HG03175 (cell line): ENCODE measurements around the gene MANSC1.

Source experiments
- ATAC-seq: cut with Tn5 transposase; IDR thresholded peaks from one replicate; pipeline ENCODE4 v1.9.1; 2021; ENCODE audit warnings: mild to moderate bottlenecking, moderate library complexity; ENCODE audit not compliant: unreplicated experiment

Gene MANSC1

DNA sequence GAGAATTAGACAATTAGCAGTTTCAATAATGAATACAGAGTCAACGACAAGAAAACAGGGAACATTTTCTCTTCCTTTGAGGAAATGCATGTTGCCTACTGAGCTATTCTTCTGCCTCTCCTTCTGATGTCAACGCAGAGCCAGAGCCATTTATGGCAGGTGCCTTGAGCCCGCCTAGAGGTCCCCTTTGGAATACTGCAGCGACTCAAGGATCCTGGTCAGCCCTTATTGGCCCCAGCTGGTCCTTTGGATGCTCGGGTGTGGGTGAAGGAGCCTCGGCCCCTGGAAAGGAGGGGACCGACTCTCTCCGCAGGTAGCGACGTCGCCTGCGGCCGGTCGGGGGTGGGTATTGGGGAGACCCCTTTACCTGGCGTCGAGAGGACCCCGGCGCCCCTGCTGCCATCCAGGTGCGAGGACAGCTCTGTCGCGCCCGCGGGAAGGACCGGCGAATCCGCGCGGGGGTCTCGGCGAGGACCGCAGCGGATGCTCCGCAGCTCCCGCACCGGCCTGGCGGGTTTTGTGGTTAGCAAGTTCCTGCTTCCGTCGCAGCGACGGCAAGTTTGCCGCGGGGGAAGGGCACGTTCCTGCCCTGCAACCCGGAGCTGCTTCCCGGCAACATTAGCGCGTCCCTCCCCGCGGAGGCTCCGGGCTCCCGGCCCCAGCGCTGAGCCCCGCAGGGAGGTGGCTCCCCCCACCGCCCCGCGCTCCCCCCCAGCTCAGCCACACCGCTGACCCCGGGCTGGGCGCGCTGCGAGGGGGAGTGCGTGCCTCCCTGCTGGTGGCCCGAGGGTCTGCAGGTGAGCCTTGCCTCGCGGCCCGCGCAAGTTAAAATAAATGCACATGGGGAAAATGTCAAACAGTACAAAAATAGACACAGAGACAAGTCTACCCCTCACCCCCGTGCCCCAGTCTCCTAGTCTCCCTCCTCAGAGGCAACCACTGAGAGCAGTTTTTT is at the start of gene MANSC1:
MANSC1 (minus strand) TSS at position 532 of the 955 bp plus-strand sequence. CDS start 6,928 bp downstream, outside the sequence.
- peak; percentile 55 for ATAC-seq

DNA sequence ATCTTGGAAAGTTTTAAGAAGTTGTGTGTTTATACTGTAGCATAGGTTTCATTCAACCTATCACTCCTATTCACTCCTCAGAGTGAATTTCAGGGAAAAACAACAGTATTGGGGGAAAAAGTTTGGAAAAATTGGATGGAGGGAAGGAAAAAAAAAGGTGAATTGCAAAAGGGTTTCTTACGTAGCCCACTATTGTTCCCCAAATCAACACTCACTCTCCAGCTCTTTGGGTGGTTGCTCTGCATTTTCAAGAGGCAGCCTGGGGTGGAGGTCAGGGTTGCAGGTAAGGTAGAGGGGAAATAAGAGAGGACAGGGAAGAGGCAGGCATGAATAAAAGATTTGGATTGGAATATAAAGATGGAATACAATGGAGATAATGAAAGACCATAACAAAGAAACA is 49.1 kb upstream of the MANSC1 start:
- no peak for ATAC-seq

GRCh38 chr12:12398026-12398859 is 48.2 kb upstream of the MANSC1 start:
- ATAC-seq, result no peak

DNA sequence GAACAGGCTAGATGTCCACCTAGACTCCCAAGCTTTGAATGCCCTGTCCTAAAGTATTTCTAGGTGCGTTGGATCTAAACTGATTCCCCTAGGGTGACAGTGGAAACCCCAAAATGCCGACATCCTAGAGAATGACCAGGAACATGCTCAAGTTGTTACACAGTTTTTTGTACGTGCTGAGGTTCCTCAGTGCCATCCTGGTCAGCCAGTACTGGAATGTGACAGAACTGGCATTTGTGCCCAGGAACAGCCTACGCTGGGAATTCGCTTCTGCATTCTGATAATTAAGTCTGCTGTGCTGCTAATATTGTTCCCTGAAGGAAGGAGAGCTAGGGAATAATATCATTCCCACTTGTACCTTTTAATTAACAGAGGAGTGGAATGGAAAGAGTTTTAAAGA is 47.1 kb upstream of the MANSC1 start:
- ATAC-seq, result no peak

- no peak for ATAC-seq
These were observed 46.7 kb upstream of the MANSC1 start for GRCh38 chr12:12396694-12397093.

DNA sequence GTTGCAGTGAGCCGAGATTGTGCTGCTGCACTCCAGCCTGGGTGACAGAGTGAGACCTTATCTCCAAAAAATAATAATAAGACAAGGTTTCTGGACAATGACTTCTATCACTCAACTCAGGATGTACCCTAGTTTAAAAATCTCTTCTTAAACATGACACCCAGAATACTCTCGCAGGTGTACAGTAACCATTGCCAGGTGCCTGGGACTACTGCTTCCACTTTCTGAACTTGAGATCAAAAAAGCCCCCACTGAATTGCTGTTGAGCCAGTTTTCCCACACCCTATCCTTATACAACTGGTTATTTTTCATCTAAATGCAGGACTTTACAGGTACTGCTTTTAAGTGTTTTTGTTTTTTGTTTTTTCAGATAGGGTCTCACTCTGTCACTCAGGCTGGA is 43.1 kb upstream of the MANSC1 start:
- ATAC-seq, result no peak

DNA sequence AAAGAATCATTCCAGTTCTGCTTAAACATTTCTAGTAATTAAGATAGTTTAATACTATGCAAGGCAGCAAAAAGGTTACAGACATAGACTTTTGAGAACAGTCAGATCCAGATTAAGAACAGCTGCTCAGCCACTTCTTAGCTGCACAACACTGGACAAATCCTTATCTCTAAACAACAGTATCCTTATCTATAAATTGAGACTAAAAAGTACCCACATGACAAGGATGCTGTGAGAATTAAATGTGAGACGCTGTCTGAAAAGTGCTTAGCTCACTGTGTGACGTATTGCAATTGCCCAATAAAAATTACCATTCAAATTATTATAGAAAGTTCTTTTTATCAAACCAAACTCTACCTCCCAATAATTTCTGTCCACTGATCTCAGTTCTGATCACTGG is 42.4 kb upstream of the MANSC1 start:
- ATAC-seq, result no peak

GRCh38 chr12:12387501-12387900 is 37.5 kb upstream of the MANSC1 start:
- ATAC-seq, result no peak

DNA sequence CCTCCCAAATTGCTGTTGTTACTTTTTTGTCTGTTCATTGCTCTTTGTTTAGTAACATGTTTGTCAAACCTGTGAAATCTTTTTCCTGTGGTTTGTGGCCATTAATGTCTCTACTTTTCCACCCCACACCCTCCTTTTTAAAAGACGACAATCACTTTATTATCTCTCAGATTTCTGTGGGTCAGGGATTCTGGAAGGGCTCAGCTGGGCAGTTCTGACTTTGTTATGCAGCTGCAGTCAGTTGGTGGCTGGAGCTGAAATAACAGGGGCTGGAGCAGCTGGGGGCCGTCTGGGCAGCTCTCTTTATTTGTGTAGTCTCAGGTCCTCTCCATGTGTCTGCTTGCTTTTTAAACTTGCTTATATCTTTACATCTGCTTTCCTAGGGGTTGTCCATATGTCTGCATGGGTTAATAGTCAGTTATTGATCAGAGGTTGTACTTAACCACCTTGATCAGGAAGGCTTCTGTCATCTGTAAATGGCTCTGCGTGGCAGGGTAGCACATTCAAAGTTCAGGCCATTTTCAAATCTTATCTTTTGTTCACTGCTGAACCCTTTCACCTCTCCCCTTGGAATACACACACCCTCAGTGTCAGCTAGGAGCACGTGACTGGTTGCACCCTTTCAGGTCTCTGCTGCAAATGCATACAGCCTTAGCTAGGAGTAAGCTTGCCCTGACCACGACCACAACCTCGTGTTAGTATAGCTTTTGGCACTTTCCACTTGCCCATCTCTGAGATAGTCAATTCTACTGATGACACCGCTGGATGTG is 34.7 kb upstream of the MANSC1 start:
- ATAC-seq, result peak; percentile 70

GRCh38 chr12:12381982-12382381 is 31.9 kb upstream of the MANSC1 start:
- no peak for ATAC-seq

- ATAC-seq, result no peak
These were observed 31.0 kb upstream of the MANSC1 start for GRCh38 chr12:12380949-12381593.

- peak; percentile 76 for ATAC-seq
These were observed 30.0 kb upstream of the MANSC1 start for GRCh38 chr12:12379831-12380730.

- ATAC-seq, result no peak
These were observed 28.6 kb upstream of the MANSC1 start for GRCh38 chr12:12378616-12379015.

DNA sequence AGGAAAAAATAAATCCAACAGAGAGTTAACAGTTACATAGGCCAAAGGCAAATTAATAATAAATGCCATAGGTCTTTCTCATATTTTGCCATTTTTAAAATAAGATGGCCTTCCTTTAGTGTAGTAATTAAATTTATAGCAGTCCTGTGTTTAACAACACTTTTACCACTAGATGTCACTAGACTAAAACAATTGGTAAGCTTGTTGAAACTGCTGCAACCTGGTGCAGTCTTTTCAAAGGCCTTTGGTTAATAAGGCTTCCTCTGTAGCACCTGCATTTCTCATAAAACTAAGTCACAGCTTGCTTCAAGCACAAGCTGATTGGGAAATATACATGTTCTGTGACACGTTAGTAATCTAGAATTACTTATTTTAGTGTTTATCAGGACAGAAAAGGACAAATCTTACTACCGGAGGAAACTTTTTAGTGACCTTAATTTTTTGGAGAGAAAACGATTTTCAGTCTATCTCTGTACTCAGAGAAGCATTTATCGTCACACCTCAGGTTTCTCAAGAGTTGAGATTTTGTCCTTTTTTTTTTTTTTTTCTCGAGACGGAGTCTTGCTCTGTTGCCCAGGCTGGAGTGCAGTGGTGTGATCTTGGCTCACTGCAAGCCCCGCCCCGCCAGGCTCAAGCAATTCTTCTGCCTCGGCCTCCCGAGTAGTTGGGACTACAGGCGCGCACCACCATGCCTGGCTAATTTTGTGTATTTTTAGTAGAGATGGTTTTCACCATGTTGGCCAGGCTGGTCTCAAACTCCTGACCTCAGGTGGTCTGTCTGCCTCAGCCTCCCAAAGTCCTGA is 26.8 kb upstream of the MANSC1 start:
- peak; percentile 66 for ATAC-seq

DNA sequence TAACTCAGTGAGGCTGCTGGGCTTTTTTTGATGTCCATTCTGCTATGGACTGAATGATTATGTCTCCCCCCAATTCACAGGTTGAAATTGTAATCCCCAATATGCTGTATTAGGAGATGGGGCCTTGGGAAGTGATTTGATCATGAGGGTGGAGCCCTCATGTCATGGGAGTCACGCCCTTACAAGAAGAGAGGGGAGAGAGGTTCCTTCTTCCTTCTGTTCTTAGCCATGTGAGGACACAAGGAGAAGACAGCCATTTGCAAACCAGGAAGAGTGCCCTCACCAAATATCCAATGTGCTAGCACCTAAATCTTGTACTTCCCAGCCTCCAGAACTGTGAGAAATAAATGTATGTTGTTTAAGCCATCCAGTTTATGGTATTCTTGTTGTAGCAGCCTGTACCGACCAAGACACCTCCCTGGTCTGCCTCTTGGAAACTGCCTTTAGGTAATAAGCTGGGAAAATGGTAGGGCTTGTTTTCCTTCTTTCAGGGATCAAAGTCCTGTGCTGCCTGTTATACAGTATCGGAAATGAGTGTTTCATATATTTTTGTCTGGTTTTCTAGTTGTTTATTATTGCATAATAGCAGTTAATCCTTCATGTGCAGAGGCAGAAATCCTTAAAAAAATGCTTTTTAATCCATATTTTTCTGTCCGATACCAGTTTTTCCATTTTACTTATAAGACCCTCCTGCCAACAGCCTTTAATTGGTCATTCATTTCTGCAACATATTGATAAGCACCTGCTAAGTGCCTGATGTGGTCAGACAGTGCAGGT is 23.1 kb upstream of the MANSC1 start:
- no peak for ATAC-seq

GRCh38 chr12:12367482-12367998 is 17.5 kb upstream of the MANSC1 start:
- ATAC-seq, result no peak

DNA sequence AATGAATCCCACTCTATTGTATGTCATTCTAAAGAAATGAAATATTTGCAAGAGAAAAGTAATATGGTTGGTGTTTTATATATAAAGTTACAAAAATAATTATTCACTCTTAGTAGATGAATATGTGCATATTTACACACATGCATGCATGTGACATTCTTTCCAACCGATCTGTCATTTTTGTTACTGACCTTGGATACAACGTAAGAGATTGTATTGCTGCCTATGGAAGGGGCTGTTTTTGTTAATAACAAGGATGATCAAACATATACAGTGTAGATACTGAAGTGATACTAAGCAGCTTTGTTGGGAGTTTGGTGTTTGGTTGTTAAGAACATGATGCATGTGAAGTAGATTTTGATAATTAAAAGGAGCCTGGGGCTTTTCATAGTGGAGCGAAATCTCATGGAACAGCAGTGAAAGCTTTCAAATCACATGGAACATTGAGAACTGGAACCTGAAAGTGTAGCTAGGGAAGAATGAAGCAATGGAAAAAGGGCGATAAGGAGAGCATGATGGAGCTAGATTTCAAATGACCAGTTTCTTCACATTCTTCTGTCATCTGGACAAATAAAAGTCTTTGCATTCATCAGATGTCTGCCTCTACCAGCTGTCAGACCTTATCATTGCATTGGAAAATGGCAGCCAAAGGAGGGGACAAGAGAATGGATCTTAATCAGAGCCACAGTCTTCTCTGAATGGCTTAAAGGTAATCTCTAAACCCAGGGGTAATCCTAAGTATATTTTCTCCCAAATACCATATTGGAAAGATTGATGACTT is 16.8 kb upstream of the MANSC1 start:
- ATAC-seq, result no peak
